Small intestine (tissue), 7 donors: ENCODE data around the gene CST1. TPM values are rescaled to one million over a fixed set of nuclear protein-coding genes. Genes with fewer than 3 reads are reported as not detected.
"Not testable (repeated sequence)": the region's sequence is repeated elsewhere in the genome, so short reads cannot be mapped to it uniquely, and the experiment has no call there.

Experiments used
- DNase-seq, 2 donors: peaks; one replicate each; pipeline versions ENCODE4 v3.0.0 to v3.0.0-alpha.2; 2013
- FAIRE-seq: peaks from 2 replicates; lab custom pipeline; 2012; peaks lifted over from hg19 to GRCh38; lab: Jason Lieb, UNC
- H3K27ac ChIP-seq, 3 donors: one replicate each; pipeline ENCODE4 v1.5.1; 2013; ENCODE audit warnings: low read length in 2 of 3, mild to moderate bottlenecking in 2 of 3, control low read depth in 1 of 3, inconsistent platforms in 1 of 3, low read depth in 1 of 3, moderate library complexity in 1 of 3
- H3K27me3 ChIP-seq, 3 donors: one replicate each; pipeline ENCODE4 v1.6.1; 2013; ENCODE audit warnings: low read length in 3 of 3, inconsistent platforms in 1 of 3; ENCODE audit not compliant: control insufficient read depth in 3 of 3, insufficient read depth in 3 of 3
- H3K36me3 ChIP-seq, 3 donors: one replicate each; pipeline ENCODE4 v1.6.1; 2013; ENCODE audit warnings: low read length in 3 of 3, inconsistent platforms in 1 of 3, low read depth in 1 of 3, mild to moderate bottlenecking in 1 of 3, moderate library complexity in 1 of 3; ENCODE audit not compliant: control insufficient read depth in 3 of 3, insufficient read depth in 2 of 3
- H3K4me1 ChIP-seq, 3 donors: one replicate each; pipeline ENCODE4 v1.6.1; 2013; ENCODE audit warnings: low read length in 2 of 3, inconsistent platforms in 1 of 3, low read depth in 1 of 3, mild to moderate bottlenecking in 1 of 3, moderate library complexity in 1 of 3; ENCODE audit not compliant: control insufficient read depth in 3 of 3, insufficient read depth in 2 of 3
- H3K4me3 ChIP-seq, 3 donors: one replicate each; pipeline ENCODE4 v1.5.1; 2013; ENCODE audit warnings: low read length in 3 of 3, control low read depth in 1 of 3, inconsistent platforms in 1 of 3, low read depth in 1 of 3, mild to moderate bottlenecking in 1 of 3, moderate library complexity in 1 of 3
- H3K9me3 ChIP-seq, 2 donors: one replicate each; pipeline ENCODE4 v1.6.1; 2013; ENCODE audit warnings: low read depth in 1 of 2, low read length in 1 of 2; ENCODE audit not compliant: control insufficient read depth in 2 of 2, insufficient read depth in 1 of 2
- WGBS, 3 donors: extraction: QIAGEN DNeasy Blood & Tissue Kit; methylation state at CpG; one replicate each; pipeline ENCODE4 v1.1.7; 2013; 5-methylcytosine and 5-hydroxymethylcytosine counted together
- polyA plus RNA-seq, 4 donors: library from polyadenylated mRNA; stranded (reverse) in 3 of 4; unstranded in 1 of 4; fragments of 200-250 nt in 3 of 4; fragments of 120-200 nt in 1 of 4; gene quantifications; one replicate each; pipeline versions ENCODE4 v1.2.1 to v1.2.3, GENCODE V29; 2013
- donor health status: healthy with polysubstance abuse.
- donor health status: control.
- donor health status: control.
- donor health status: Bipolar disorder and iron deficiency.
- donor health status: healthy.

CST1 gene
- polyA plus RNA-seq, 4 donors = not detected

- FAIRE-seq = not testable (repeated sequence)
Measured at GRCh38 chr20:23777380-23777779, 26.6 kb upstream of the CST1 start.

GRCh38 chr20:23776067-23776771, 25.5 kb upstream of the CST1 start:
- H3K27me3 ChIP-seq = no peaks in the 10 kb centered on the region
- DNase-seq (no peak), FAIRE-seq (no peak)
- H3K36me3 ChIP-seq = no peaks in the 10 kb centered on the region
- H3K9me3 ChIP-seq = no peaks in the 10 kb centered on the region
- WGBS, 3 donors = 17 to 43% (median 40%) methylated on average over 7 to 14 of the region's 14 CpGs
- no peaks in the 10 kb centered on the region for H3K4me1 ChIP-seq
- no peak overlapping the region for H3K4me3 ChIP-seq
- H3K27ac ChIP-seq = no peak overlapping the region

More at GRCh38 chr20:23777380-23777779, 26.6 kb upstream of the CST1 start:
- H3K4me3 ChIP-seq, H3K27ac ChIP-seq, H3K27me3 ChIP-seq, H3K4me1 ChIP-seq, DNase-seq, H3K9me3 ChIP-seq, H3K36me3 ChIP-seq: not testable (repeated sequence)
- WGBS, 3 donors = 58 to 73% (median 64%) methylated on average over 6 to 8 of the region's 8 CpGs

- no peaks in the 10 kb centered on the region for H3K4me1 ChIP-seq
- H3K27ac ChIP-seq = no peak overlapping the region
- H3K4me3 ChIP-seq = no peak overlapping the region
- H3K27me3 ChIP-seq = no peaks in the 10 kb centered on the region
- FAIRE-seq (no peak), DNase-seq (no peak)
- H3K36me3 ChIP-seq = no peaks in the 10 kb centered on the region
- 76 to 81% (median 78%) methylated on average over 7 of the region's 7 CpGs for WGBS, 3 donors
- no peaks in the 10 kb centered on the region for H3K9me3 ChIP-seq
Measured at GRCh38 chr20:23774081-23774480, 23.3 kb upstream of the CST1 start.

GRCh38 chr20:23773579-23773978, 22.8 kb upstream of the CST1 start:
- H3K36me3 ChIP-seq = no peaks in the 10 kb centered on the region
- DNase-seq (no peak), FAIRE-seq (no peak)
- no peak overlapping the region for H3K27ac ChIP-seq
- no peaks in the 10 kb centered on the region for H3K4me1 ChIP-seq
- H3K9me3 ChIP-seq = no peaks in the 10 kb centered on the region
- 78 to 82% (median 82%) methylated on average over 4 of the region's 4 CpGs for WGBS, 3 donors
- no peaks in the 10 kb centered on the region for H3K27me3 ChIP-seq
- no peak overlapping the region for H3K4me3 ChIP-seq

GRCh38 chr20:23773127-23773526, 22.4 kb upstream of the CST1 start:
- DNase-seq (no peak), FAIRE-seq (no peak)
- Histone ChIP-seq H3K4me3 (no peak overlapping the region), H3K4me1 (no peaks in the 10 kb centered on the region), H3K27me3 (no peaks in the 10 kb centered on the region), H3K9me3 (no peaks in the 10 kb centered on the region), H3K27ac (no peak overlapping the region), H3K36me3 (no peaks in the 10 kb centered on the region)
- 86 to 87% (median 87%) methylated on average over 8 of the region's 8 CpGs for WGBS, 3 donors

GRCh38 chr20:23772074-23772473, 21.3 kb upstream of the CST1 start:
- no peak overlapping the region for H3K4me3 ChIP-seq
- 74 to 89% (median 77%) methylated on average over 3 of the region's 3 CpGs for WGBS, 3 donors
- no peak overlapping the region for H3K27ac ChIP-seq
- no peaks in the 10 kb centered on the region for H3K9me3 ChIP-seq
- no peaks in the 10 kb centered on the region for H3K4me1 ChIP-seq
- DNase-seq (no peak), FAIRE-seq (no peak)
- H3K27me3 ChIP-seq = no peaks in the 10 kb centered on the region
- H3K36me3 ChIP-seq = no peaks in the 10 kb centered on the region

GRCh38 chr20:23770384-23770783, 19.6 kb upstream of the CST1 start:
- 71 to 84% (median 76%) methylated on average over 2 of the region's 2 CpGs for WGBS, 3 donors
- no peak for FAIRE-seq
- Histone ChIP-seq H3K4me3 (no peak overlapping the region), H3K9me3 (peaks cover 0 to 2% of the 10 kb centered on the region in 2 donors), H3K36me3 (no peaks in the 10 kb centered on the region), H3K27ac (no peak overlapping the region), H3K4me1 (no peaks in the 10 kb centered on the region), H3K27me3 (peaks cover 0 to 2% (median 0%) of the 10 kb centered on the region in 3 donors)
- no peak for DNase-seq

GRCh38 chr20:23768520-23768919, 17.8 kb upstream of the CST1 start:
- H3K9me3 ChIP-seq, H3K4me1 ChIP-seq, H3K27me3 ChIP-seq, H3K36me3 ChIP-seq, FAIRE-seq, H3K27ac ChIP-seq, H3K4me3 ChIP-seq, DNase-seq: not testable (repeated sequence)

GRCh38 chr20:23766531-23766930, 15.8 kb upstream of the CST1 start:
- FAIRE-seq (no peak), DNase-seq (no peak)
- no peaks in the 10 kb centered on the region for H3K4me1 ChIP-seq
- H3K27me3 ChIP-seq = peaks cover 0 to 2% (median 0%) of the 10 kb centered on the region in 3 donors
- H3K4me3 ChIP-seq = no peak overlapping the region
- peaks cover 0 to 2% of the 10 kb centered on the region in 2 donors for H3K9me3 ChIP-seq
- no peak overlapping the region for H3K27ac ChIP-seq
- no peaks in the 10 kb centered on the region for H3K36me3 ChIP-seq
- 75 to 77% (median 76%) methylated on average over 1 of the region's 1 CpG for WGBS, 3 donors
